22Rv1 (cell line): ENCODE data around the gene DNAH9.

ENCODE experiments used
- CTCF ChIP-seq: fragments of 450-650 bp; IDR thresholded peaks from 2 replicates; pipeline ENCODE4 v1.5.1; 2017; ENCODE audit warnings: mild to moderate bottlenecking
- ZFX ChIP-seq: fragments of 450-650 bp; IDR thresholded peaks from 2 replicates; pipeline ENCODE4 v1.6.1; 2017; ENCODE audit warnings: antibody characterized with exemption, borderline replicate concordance

- TF ChIP-seq CTCF (no peak), ZFX (no peak)
Observed at GRCh38 chr17:11583306-11583992, 14.8 kb upstream of the DNAH9 start.
